GM12875 (cell line): ENCODE data around the gene SLC49A4.
A peak's percentile ranks its signal among the peaks of the same experiment; 100 is the strongest.

Experiments used
- H3K4me3 ChIP-seq: one replicate; pipeline ENCODE4 v1.5.1; 2011; ENCODE audit warnings: low read depth, low read length, control low read depth
- CTCF ChIP-seq: IDR thresholded peaks from 2 replicates; pipeline ENCODE4 v1.5.1; 2011; ENCODE audit warnings: low read depth, mild to moderate bottlenecking, control low read depth, inconsistent platforms, low read length, moderate library complexity, borderline replicate concordance; ENCODE audit not compliant: insufficient read depth

The SLC49A4 gene

GRCh38 chr3:122921791-122922651 lies 127.2 kb downstream of the SLC49A4 start:
- no peak overlapping the region for H3K4me3 ChIP-seq
- peak; percentile 35; the same call in 1 of the 2 replicates for TF ChIP-seq CTCF

- no peak for TF ChIP-seq CTCF
- H3K4me3 ChIP-seq, result no peak overlapping the region
Measured at GRCh38 chr3:122923611-122924010, 128.7 kb downstream of the SLC49A4 start.

- no peak overlapping the region for H3K4me3 ChIP-seq
- TF ChIP-seq CTCF, result no peak
Measured at GRCh38 chr3:122924056-122924455, 129.2 kb downstream of the SLC49A4 start.

GRCh38 chr3:122925756-122926155 lies 130.9 kb downstream of the SLC49A4 start:
- no peak for TF ChIP-seq CTCF

GRCh38 chr3:122926322-122926721 lies 131.5 kb downstream of the SLC49A4 start:
- no peak for TF ChIP-seq CTCF
- no peak overlapping the region for H3K4me3 ChIP-seq

More at GRCh38 chr3:122925756-122926155, 130.9 kb downstream of the SLC49A4 start:
- no peak overlapping the region for H3K4me3 ChIP-seq

- no peak for TF ChIP-seq CTCF
- H3K4me3 ChIP-seq, result no peak overlapping the region
Measured at GRCh38 chr3:122926811-122927210, 131.9 kb downstream of the SLC49A4 start.

GRCh38 chr3:122927726-122928125 lies 132.9 kb downstream of the SLC49A4 start:
- H3K4me3 ChIP-seq, result no peak overlapping the region
- TF ChIP-seq CTCF, result no peak
